Measurements from ENCODE around the gene POGK. TPM values are rescaled to one million over a fixed set of nuclear protein-coding genes. Genes with fewer than 3 reads are reported as not detected.

Gene POGK
- total and polyA plus RNA-seq, 8 donors = 48.9 to 60.1 (median 53.7) TPM

DNA sequence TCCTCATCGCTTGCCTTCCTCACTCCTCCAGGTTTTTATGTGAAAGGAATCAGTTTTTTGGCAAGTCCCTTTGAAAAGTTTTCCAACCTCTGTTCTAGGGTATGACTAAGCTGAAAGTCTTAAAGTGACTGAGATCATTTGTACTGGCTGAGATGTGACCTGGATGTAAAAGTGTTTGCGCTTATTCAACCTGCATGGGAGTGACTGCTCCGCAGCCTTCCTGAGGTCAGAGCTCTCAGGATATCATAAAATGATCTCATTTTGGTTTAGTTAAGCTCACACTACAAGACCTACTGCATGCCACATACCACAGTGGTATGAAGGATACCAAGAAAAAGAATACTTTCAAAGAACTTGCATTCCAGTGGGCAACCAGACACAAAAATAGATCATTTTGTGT is 66.6 kb downstream of the POGK start:
- Histone ChIP-seq H3K36me3 (no peaks in the 10 kb centered on the region), H3K4me1 (no peaks in the 10 kb centered on the region), H3K4me3 (no peak overlapping the region), H3K27ac (no peak overlapping the region), H3K9me3 (no peaks in the 10 kb centered on the region), H3K27me3 (no peaks in the 10 kb centered on the region)
- intact Hi-C loops (cut with DNase I) = loop anchor here in 1 of 2 donors (5.0 kb wide), 1 partner anchor 151 kb away; no protein-coding TSS in a partner anchor
- TF ChIP-seq, protein P1, sequence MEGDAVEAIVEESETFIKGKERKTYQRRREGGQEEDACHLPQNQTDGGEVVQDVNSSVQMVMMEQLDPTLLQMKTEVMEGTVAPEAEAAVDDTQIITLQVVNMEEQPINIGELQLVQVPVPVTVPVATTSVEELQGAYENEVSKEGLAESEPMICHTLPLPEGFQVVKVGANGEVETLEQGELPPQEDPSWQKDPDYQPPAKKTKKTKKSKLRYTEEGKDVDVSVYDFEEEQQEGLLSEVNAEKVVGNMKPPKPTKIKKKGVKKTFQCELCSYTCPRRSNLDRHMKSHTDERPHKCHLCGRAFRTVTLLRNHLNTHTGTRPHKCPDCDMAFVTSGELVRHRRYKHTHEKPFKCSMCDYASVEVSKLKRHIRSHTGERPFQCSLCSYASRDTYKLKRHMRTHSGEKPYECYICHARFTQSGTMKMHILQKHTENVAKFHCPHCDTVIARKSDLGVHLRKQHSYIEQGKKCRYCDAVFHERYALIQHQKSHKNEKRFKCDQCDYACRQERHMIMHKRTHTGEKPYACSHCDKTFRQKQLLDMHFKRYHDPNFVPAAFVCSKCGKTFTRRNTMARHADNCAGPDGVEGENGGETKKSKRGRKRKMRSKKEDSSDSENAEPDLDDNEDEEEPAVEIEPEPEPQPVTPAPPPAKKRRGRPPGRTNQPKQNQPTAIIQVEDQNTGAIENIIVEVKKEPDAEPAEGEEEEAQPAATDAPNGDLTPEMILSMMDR (IDR thresholded peaks at IDR 0.05) = no peak
- DNase-seq (no peak), ATAC-seq (peak; percentile 19)

Other genes with a start within 250 kb of the POGK start
- 1 to 10 TPM; 7.5 to 9.4 TPM for gene TADA1, start 36.8 kb downstream of the POGK start, total RNA-seq
- 10 to 100 TPM; 21.8 to 24.8 (median 23.6) TPM for gene TADA1, start 36.8 kb downstream of the POGK start, polyA plus RNA-seq (ENCODE audit: insufficient read length in 6 of 6)
- gene ILDR2, start 136.1 kb downstream of the POGK start, total RNA-seq = 1 to 10 TPM in 1 of 2 donors, under 1 TPM in 1; 0.60 to 2.1 TPM
- under 1 TPM; 0.36 to 0.75 (median 0.63) TPM for gene ILDR2, start 136.1 kb downstream of the POGK start, polyA plus RNA-seq (ENCODE audit: insufficient read length in 6 of 6)
- gene MAEL, start 149.8 kb downstream of the POGK start, total RNA-seq = not detected
- gene MAEL, start 149.8 kb downstream of the POGK start, polyA plus RNA-seq (ENCODE audit: insufficient read length in 6 of 6) = under 1 TPM in 5 of 6 donors, not detected in 1; 0.11 to 0.47 (median 0.25) TPM

All from left lung (tissue), 10 donors.